NCI-H146 treated with DMSO at 0.1 percent for 48 hours (cell line): ENCODE data around the gene CCNT2.
A peak's percentile ranks its signal among the peaks of the same experiment; 100 is the strongest.
"Not testable (repeated sequence)": the region's sequence is repeated elsewhere in the genome, so short reads cannot be mapped to it uniquely, and the experiment has no call there.

Experiments
- DNase-seq: peaks from one replicate; lab custom pipeline; 2025; ENCODE audit not compliant: unreplicated experiment; lab: John Stamatoyannopoulos, UW

The CCNT2 gene

DNA sequence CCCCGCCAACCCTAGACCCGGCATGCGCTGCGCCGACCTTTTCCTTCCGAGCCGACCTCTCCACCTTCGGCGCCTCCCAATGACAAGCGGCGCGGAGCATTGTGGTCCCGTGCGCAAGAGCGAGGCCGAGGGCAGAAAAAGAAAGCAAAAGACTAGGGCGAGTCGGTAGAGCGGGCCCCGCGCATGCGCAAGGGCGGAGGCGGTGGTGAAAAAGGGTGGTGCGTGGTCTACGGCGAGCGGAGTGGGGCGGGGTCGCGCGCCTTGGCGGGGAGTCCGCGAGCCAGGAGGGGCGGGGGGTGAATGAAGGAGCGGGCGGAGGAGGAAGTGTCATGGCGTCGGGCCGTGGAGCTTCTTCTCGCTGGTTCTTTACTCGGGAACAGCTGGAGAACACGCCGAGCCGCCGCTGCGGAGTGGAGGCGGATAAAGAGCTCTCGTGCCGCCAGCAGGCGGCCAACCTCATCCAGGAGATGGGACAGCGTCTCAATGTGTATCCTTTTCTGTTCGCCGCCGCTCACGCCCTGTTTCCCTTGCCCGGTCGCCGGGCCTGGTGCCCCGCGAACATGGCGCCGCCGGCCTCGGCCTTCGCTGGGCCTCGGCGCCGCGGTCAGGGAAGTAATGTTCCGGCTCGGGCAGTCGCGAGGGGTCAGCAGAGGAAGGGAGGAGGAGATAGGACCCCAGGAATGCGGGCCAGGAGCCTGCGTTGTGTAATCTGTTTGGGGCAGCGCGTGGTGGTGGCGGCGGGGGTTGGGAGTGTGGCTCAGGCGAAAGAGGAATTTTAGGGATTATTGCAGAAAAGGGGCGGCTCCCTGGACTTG, at the start of gene CCNT2:
CCNT2 (plus strand) TSS at position 297 of the 815 bp plus-strand sequence; CDS start at position 330, 33 bp downstream.
- DNase-seq, result peak; percentile 99

GRCh38 chr2:134869946-134870736, 48.5 kb upstream of the CCNT2 start:
- DNase-seq, result no peak

DNA sequence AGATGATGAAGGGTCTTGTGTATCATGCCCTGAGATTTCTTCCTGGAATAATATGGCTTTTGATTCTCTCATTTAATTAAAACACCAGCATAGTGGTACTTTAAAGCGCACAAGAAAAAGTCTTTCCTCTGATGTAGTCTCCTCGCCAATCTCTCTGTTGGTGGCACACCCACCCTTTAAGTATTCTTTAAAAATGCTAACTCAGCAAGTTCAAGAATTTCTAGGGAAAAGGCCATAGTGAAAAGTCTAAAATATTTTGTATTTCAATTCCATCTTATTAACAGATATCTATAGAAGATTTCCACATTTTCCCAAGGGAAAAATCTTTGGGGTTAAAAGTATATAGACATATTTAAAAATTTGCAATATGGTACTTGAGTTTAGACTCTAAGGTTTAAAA, 45.5 kb upstream of the CCNT2 start:
- no peak for DNase-seq

- DNase-seq, result no peak
Measured at GRCh38 chr2:134875309-134875708, 43.3 kb upstream of the CCNT2 start.

DNA sequence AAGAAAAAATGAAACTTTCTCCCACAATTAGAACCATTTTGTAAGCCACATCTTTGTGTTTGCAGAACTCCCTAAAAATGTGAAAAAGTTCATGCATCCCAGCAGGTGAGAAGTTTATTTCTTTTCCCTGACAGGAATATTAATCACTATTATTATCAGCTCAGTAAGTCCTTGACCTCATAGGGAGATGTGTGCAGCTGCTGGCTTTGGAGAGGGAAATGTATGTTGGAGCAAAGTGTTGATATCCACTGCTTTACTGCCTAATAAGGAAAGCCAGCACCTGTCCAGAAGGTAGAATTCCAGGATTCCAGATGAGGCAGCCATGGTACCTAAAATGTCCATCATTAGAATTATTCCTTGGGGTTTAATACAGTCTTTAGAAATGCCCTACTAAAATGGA, 35.8 kb upstream of the CCNT2 start:
- peak; percentile 38 for DNase-seq

GRCh38 chr2:134883552-134884293, 34.9 kb upstream of the CCNT2 start:
- DNase-seq, result no peak

GRCh38 chr2:134884435-134884834, 34.2 kb upstream of the CCNT2 start:
- DNase-seq, result no peak

GRCh38 chr2:134892282-134893035, 26.2 kb upstream of the CCNT2 start:
- DNase-seq, result peak; percentile 19

DNA sequence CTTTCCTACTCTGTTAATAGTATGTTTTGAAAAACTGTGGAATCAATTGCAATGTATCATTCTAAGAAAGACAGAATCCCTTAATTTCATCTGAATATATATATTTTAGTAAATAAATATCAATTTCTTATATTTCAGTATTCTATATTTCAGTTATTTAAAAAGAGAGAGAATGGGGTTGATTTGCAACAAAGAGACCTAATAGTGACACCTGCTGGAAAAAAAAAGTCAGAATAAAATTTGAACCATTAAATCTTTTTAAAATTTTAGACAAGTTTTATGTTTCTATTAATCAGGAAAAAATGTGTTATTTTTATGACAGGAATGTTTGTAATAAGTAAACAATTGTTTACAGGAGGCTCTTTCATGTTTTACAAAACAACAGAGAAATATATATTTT, 20.7 kb upstream of the CCNT2 start:
- peak; percentile 16 for DNase-seq

- no peak for DNase-seq
Measured at GRCh38 chr2:134899204-134899603, 19.4 kb upstream of the CCNT2 start.

- DNase-seq, result no peak
Measured at GRCh38 chr2:134900151-134900550, 18.5 kb upstream of the CCNT2 start.

DNA sequence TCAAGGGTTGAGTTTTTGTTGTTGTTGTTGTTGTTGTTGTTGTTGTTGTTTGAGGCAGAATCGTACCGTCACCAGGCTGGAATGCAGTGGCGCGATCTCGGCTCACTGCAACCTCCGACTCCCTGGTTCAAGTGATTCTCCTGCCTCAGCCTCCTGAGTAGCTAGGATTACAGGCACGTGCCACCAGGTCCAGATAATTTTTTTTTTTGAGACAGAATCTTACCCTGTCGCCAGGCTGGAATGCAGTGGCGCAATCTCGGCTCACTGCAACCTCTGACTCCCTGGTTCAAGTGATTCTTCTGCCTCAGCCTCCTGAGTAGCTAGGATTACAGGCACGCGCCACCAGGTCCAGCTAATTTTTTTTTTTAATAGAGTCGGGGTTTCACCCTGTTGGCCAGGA, 14.9 kb upstream of the CCNT2 start:
- DNase-seq, result not testable (repeated sequence)

GRCh38 chr2:134905168-134905567, 13.5 kb upstream of the CCNT2 start:
- DNase-seq, result no peak

GRCh38 chr2:134906726-134907125, 11.9 kb upstream of the CCNT2 start:
- DNase-seq, result no peak

DNA sequence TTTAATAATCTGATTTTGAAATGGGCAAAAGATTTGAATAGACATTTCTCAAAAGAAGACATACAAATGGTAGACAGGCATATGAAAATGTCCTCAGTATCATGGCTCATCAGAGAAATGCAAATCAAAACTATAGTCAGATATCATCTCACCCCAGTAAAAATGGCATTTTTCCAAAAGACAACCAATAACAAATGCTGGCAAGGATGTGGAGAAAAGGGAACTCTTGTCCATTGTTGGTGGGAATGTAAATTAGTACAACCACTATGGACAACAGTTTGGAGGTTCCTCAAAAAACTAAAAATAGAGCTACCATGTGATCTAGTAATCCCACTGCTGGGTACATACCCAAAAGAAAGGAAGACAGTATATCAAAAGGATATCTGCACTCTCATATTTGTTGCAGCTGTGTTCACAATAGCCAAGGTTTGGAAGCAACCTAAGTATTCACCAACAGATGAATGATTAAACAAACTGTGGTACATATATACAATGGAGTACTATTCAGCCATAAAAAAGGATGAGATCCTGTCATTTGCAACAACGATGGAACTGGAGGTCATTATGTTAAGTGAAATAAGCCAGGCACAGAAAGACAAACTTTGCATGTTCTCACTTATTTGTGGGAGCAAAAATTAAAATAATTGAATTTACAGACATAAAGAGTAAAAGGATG, 11.0 kb upstream of the CCNT2 start:
- DNase-seq, result not testable (repeated sequence)

- no peak for DNase-seq
Measured at GRCh38 chr2:134910763-134911399, 7.7 kb upstream of the CCNT2 start.

GRCh38 chr2:134911400-134911785, 7.2 kb upstream of the CCNT2 start:
- DNase-seq, result no peak

DNA sequence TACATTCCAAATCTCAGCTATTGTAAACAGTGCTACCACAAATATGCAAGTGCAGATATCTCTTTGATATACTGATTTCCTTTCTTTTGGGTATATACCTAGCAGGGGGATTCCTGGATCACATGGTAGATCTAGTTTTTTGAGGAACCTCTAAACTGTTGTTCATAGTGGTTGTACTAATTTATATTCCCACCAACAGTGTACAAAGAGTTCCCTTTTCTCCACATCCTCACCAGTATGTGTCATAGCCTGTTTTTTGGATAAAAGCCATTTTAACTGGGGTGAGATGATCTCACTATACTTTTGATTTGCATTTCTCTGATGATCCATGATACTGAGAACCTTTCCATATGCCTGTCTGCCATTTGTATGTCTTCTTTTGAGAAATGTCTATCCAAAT, 6.3 kb upstream of the CCNT2 start:
- no peak for DNase-seq

- no peak for DNase-seq
Measured at GRCh38 chr2:134917360-134917865, 1.2 kb upstream of the CCNT2 start.
